Hepatic stellate cell (primary cell): ENCODE measurements around the gene CATSPERE.
"Not testable (repeated sequence)": the region's sequence is repeated elsewhere in the genome, so short reads cannot be mapped to it uniquely, and the experiment has no call there.

Experiments
- DNase-seq: peaks from one replicate; pipeline ENCODE4 v3.0.0; 2011; ENCODE audit warnings: low spot score

The CATSPERE gene

DNA sequence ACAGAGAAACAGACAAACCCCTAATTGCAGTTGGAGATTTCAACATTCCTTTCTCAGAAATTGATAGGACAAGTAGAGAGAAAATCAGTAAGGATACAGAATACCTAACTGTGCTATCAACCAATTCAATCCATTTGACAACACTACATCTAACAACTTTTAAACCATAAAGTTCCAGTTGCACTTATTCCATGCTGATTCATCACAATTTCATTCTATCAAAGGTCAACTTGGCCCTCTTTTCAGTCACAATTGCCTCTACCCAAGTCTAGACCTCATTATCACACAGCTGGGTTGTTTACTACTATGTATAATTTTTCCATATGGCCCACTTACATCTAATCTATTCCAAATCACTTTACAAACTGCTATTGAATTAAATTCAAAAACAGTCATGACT lies 172.1 kb downstream of the CATSPERE start:
- no peak for DNase-seq

DNA sequence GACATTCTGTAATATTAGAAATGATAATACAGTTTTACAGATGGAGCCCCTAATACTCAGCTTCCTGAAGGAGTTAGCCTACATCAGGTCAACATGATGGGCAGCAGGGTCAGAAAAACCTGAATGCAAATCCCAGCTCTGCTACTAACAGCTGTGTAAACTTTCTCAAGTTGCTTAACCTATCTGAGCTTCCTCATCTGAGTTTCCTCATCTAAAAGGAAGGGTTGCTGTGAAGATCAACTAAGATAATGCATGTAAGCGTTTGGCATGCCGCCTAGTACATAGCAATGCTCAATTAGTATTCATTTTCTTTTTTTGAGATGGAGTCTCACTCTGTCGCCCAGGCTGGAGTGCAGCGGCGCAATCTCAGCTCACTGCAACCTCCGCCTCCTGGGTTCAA lies 173.5 kb downstream of the CATSPERE start:
- no peak for DNase-seq

DNA sequence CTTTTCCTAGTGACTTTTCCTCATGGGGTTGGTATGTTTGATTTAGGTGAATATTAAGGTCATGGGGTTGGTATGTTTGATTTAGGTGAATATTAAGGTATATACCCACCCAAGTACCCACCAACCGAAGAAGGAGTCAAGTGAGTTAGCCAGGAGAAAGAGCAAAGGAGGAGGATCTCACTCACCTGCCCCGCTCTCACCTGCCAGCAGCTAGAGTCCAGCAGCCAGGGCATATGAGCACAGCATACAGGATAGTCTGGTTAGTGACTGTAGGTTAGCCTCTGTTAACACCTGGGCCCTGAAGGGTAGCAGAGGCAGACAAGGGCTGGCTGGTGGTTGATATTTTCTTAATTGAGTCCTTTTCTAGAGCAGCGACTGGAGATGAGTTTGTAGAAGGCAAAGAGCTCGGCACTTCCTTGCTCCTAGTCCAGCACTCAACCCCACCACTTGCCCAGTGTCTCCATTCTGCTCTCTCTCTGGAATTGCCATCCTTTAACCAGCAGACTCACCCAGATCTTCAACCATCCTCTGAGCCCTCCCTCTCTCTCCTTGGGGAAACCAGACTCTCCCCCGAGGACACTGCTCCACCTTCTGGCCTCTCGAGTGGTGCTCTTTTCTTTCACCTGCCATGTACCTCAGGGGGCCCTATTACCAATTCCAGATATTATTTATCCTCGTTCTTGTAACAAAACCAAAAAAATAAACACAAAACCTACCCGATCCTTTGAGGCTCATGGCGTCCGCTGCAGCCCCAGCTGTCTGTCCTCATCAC lies 175.6 kb downstream of the CATSPERE start:
- no peak for DNase-seq

DNA sequence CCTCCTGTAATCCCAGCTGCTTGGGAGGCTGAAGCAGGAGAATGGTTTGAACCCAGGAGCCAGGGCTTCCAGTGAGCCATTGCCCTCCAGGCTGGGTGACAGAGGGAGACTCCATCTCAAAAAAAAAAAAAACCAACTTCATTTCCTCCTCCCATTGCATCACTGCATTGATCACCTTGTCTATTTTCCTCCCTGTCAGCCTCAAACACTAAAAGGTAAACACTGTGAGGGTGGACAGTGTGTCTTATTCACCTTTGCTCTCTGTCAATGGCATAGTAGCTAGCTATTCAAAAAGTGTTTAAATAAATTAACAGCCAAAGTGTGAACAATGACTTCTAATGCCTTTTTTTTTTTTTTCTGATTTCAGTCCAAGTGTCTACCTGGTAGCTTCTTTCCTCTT lies 178.5 kb downstream of the CATSPERE start:
- DNase-seq = no peak

DNA sequence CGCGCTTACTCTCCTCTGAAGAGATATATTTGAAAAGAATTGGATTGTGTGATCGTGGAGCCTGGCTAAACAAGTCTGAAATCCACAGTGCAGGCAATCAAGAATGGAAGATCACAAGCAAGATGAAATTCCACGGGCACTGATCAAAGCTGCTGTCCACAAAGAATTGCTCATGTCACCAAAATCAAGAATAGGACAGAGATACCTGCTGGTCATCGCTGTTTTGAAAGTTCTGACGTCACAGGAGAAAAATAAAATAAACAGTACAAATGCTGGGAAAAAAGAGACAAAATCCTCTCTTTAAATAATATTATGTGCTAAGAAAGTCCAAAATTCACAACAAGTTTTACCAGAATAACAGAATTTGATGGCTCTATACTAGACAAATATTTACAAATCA lies 179.8 kb downstream of the CATSPERE start:
- DNase-seq = no peak

DNA sequence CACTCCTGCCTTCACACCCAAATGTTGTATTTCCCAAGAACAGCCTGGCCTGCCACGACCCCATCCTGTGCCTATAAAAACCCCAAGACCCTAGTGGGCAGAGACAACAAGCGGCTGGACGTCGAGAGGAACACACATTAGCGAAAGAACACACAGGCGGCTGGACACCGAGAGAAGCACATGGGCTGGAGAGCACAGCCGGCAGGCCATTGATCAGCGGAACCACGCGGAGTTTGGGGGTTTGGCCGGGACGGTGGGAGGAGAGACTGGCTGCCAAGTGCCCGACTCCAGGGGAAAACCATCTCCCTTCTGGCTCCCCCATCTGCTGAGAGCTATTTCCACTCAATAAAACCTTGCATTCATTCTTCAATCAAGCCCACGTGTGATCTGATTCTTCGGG lies 181.5 kb downstream of the CATSPERE start:
- DNase-seq = no peak

DNA sequence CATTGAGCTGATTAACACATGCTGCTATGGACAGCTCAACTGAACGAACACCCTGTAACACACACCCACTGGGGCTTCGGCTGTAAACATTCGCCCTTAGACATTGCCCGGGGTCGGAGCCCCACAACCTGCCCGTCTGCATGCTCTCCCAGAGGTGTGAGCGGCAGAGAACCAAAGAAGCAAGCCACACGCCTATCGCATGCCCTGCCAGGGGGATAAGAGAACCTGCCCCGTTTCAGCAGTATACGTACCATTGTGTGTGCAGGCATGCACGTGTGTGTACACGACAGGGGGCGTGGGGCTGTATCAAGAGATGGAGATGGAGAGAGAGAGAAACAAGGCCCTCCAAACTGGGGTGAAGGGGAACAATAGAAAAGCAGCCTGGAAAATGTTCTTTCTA lies 181.9 kb downstream of the CATSPERE start:
- DNase-seq = no peak

DNA sequence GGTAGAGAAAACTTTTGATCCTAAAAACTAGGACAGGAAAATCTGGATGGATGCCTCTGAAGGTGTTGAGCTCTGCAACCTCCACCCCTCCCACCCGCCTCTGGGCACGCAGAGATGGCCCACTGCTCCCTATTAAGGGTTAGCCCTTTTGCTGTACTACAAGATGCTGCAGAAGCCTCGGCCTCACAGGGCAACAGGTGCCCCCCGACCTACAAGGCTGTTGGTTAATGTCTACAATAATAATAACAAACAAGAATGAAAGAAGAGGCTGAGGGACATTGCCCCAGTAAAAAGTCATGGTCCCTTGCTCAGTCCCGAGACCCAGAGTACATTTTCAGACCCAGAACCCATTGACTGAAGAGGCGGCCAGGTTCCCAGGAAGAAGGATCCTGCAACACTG lies 184.3 kb downstream of the CATSPERE start:
- DNase-seq = no peak

DNA sequence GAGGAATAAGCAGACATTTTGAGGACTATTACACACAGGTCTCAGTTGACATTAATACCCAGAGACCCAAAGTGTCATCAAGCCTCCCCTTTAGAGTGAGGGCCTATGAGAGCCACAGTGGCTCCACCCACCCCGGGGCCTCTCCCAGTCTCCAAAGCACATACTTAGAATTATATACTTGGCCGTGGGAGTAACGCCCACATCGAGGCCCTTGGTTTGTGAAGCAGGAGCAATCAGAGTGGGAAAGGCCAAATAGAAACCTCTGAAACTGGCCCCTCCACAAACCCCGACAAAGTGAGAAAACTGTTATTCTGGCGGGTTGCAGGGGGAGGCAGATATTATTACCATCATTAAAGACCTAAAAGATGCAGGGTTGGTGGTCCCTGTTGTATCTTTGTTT lies 184.8 kb downstream of the CATSPERE start:
- DNase-seq = no peak

DNA sequence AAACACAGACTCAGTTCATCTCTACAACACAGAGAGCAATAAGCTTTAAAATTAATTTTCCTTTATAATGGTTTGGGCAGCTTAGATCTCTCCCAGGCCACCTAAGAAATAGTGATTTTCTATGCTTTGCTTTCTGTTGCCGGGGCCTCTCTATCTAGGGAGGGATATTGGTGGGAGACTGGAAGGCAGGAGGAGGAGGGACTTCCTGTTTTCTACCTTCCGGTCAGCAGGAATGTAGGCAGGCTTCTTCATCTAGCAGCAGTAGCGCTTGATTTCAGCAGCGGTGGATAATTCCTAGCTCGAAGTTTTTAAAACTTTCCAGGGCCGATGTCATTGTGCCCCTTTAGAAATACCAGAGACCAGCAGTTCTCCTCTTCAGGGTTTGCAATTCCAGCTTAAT lies 186.7 kb downstream of the CATSPERE start:
- DNase-seq = no peak

DNA sequence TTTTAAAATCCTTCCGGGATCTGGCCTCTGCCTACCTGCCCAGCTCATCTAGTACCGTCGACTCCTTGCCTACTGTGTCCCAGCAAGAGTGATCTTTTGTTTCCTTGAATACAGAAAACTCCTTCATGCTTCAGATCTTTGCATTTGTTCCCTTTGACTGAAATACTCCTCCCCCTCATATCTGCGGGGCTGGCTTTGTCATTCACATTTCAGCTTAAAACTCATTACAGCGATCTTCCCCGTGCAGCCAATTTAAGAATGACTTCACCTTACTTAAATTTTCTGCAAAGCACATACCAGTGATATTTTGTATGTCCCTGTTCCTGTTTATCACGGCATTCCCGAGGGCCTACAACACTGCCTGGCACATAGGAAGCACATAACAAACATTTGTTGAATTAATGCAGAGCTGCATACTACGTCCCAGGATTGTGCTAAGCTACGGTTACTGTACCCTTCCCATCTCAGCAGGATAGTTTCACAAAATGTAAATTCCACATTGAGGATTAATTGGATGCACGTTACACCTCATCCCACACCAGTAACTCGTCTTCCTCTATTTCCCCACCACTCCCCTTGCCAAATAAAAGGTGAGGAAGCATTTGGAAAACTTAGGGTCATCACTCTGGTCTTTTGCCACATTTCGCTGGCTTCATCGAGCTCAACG lies 191.0 kb downstream of the CATSPERE start:
- DNase-seq = no peak

DNA sequence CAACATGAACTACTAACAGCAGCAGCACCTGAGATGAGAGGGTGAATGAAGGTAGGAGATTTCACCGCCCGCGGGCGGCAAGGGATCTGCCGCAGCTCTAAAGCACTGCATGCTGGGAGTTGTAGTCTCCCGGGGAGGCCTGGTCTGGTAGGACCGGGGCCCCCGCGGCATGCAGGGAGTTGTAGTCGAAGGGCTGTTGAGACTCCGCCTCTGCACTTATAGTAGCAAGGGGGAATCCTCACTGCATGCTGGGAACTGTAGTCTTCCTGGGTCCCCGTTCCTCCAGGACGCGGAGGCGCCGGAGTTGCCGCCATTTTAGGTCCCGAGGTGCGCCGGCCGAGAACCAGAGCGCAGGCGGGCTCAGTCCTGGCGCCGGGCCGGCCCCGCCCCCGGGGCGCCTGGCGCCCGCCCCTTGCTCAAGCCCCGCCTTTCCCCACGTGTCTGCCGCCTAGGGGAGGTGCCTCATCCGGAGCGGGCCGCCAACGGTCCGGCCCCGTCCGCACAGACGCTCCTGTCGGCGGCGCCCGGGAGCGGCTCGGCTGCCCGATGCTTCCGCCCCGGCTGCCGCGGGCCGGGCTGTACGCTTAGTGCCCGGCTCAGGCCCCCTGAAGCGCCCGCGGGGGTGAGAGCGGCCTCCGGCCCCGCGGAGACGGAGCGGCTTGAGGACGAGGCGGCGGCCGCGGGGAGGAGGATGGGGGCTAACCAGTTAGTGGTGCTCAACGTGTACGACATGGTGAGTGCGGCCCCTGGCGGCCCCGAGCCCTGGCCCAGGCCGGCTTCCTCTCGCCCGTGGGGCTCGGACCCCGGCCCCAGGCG lies 191.8 kb downstream of the CATSPERE start, which contains the start of gene DESI2:
DESI2 (plus strand) TSS at position 504 of the 816 bp plus-strand sequence; CDS start at position 692, 188 bp downstream.
- DNase-seq = peak; percentile 98

DNA sequence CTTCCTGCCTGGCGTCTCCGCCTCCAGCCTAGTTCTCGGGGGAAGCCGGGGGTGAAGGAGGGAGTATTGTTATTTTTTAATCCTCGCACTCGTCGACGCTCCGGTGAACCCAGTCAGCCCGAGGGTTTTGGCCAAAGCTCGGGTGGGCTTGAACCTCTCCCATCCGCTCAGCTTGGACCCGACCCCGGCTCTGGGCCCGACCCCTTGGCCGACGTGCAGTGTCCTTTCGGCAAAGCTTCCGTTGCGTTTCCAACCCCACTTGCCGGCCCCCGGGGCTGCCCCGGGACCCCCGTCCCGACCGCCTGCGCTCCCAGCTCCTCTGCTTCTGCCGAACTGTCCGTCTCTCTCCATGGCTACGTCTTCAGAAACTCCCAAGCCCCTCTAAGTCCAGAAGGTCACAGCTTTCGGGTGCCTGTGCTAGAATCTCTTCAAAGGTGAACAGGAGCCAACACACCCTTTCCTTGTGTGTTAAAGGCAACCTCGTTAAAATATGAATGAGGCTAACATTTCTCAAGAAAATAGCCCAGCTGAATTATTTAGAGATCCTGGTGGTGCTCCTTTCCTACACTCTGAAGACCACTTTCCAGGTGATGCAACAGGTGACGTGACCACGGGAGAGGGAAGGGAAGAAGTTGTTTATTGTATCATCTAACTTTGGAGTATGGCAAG lies 192.5 kb downstream of the CATSPERE start:
- no peak for DNase-seq

DNA sequence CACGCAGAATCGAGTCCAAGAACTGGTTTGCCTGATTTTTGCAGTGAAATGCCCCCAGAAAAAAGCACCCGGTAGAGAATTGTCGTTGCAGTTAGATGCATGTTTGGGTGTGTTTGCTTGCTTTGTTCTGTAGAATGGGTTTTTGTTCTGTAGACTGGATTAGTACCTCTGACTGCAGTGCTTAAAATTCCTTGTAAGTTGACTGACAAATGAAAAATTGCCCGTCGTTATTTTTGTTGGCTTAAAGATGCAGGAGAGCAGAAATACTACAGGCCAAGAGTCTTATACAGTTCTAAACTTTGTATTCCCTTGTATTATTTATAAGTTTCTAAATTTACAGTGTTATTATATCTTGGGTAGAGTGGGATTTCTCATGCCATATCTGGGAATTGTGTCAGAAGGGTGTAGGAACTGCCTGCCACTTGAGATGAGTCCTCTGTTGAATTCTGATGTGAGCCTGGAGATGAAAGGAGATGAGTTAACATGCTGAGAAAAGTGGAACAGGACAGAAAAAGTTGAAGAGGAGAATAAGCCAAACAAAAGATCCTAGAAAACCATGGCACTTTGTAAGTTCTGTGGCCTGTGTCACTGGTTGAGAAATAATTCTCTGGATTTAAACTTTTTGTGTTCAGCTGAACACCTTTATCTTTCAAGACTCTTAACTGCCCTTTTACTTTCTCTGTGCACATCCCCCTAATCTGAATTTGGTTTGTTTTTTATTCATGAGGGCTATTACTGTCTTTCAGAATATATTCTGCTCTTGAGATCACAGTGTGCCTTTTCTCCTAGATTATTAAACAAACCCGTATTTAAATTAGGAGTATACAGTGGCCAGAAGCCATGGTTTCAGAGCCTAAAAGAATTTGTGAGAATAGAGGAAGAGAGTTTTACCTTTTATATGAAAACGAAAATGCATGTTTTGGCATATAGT lies 193.3 kb downstream of the CATSPERE start:
- DNase-seq = peak; percentile 24

DNA sequence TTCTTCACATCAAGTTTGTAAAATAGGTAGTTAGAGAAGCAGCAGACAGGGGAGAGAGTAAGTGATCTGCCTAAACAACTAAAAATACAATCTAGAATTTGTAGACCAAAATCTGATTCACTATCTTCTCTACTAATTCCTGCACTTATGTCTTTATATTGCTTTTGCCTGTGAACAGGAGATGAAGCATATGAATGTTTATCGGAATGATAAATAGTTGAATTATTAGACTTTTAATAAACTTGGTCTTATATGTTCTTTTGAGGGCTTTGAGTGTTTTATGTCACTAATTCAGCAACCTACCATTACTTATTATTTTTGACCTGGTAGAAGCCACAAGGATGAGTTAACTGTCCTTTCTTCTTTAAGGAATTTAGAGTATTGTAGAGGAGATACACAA lies 194.1 kb downstream of the CATSPERE start:
- DNase-seq = no peak

DNA sequence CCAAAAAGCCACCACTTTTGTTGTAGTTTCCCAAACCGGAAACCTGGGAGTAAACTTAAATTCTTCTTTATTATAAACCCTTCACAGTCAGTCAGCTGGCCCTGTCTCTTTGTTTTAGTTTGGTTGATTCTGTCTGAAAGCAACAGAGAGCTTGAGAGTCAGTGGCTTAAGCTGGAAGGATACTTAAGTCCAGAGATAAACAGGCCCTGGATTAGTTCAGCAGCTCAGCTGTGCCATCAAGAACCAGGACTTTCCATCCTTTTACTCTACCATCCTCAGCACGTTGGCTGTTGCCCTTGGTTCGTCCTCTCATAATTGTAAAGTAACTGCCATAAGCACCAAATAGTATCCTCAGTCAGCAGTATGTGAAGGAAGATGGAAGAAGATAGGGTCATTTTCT lies 196.3 kb downstream of the CATSPERE start:
- no peak for DNase-seq

DNA sequence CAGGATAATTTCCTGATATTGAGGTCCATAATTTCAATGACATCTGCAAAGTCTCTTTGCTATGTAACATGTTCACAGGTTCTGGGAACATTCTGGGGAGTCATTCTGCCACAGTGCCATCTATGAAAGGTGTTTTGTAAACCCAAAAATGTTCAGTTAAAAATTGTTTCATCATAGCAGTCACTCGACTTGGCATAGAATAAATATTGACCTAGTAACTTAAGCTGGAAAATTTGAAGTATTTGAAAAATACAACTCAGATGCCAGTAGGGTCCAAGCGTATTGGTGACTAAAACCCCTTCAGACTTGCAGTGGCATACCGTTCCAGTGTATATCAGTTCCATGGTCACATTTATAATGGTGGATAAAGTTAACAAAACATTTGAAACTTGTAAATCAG lies 198.6 kb downstream of the CATSPERE start:
- DNase-seq = no peak

DNA sequence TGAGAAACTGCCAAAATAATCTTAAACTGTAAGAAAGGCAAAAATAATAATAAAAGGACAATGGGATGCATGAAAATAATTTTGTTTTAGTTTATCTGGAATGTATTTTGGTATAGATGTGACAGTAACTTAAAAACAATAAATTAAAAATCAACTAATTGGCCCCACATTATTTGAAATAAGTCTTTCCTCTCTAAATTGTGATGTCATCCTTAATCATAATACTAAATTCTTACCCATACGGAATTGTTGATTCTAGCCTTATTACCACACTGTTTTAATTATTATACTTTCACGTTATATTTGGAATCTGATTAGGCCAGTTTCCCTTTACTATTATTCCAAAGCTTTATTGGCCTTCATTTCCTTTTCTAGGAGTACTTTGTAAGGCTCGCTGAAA lies 199.5 kb downstream of the CATSPERE start:
- DNase-seq = no peak

DNA sequence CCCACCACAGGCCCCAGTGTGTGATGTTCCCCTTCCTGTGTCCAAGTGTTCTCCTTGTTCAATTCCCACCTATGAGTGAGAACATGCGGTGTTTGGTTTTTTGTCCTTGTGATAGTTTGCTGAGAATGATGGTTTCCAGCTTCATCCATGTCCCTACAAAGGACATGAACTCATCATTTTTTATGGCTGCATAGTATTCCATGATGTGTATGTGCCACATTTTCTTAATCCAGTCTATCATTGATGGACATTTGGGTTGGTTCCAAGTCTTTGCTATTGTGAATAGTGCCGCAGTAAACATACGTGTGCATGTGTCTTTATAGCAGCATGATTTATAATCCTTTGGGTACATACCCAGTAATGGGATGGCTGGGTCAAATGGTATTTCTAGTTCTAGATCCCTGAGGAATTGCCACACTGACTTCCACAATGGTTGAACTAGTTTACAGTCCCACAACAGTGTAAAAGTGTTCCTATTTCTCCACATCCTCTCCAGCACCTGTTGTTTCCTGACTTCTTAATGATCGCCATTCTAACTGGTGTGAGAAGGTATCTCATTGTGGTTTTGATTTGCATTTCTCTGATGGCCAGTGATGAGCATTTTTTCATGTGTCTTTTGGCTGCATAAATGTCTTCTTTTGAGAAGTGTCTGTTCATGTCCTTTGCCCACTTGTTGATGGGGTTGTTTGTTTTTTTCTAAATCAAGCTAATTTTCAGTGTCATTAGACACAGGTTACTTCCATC lies 200.7 kb downstream of the CATSPERE start:
- not testable (repeated sequence) for DNase-seq

DNA sequence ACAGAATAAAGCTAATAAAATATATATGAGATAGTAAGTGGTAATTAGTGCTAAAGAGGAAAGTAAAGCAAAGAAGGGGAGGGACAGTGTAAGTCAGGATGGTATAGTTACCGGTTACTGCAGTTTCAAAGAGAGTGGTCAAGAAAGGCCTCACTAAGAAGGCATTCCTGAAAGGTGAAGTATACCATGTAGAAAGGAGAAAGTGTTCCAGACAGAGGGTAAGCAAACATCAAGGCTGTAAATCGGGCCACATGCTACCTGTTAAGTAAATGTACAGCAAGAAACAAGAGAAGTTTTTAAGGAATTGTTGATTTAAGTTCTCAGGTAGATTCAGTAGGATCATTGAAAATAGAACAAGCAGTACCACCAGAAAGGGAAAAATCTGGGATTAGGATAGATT lies 201.5 kb downstream of the CATSPERE start:
- no peak for DNase-seq
